GM23248 (cell line): ENCODE data around the gene ORC2.

Experiments
- EZH2 ChIP-seq: fragments of 200-600 bp; sonication (generic); IDR thresholded peaks from 2 replicates; pipeline ENCODE4 v1.6.1; 2018; ENCODE audit warnings: antibody characterized with exemption, mild to moderate bottlenecking; ENCODE audit not compliant: insufficient read depth, poor library complexity, severe bottlenecking
- EZH2phosphoT487 ChIP-seq: fragments of 200-600 bp; sonication (generic); IDR thresholded peaks from 2 replicates; pipeline ENCODE4 v1.6.1; 2018; ENCODE audit warnings: antibody characterized with exemption, moderate library complexity, mild to moderate bottlenecking, low read depth; ENCODE audit not compliant: insufficient read depth

GRCh38 chr2:200929334-200930249, 33.9 kb downstream of the ORC2 start:
- no peak for TF ChIP-seq EZH2phosphoT487
- TF ChIP-seq EZH2 = no peak
